ENCODE results near the gene IFIT2.

GRCh38 chr10:89296220-89296648 is 5.6 kb upstream of the IFIT2 start:
- TF ChIP-seq CTCF (IDR thresholded peaks at IDR 0.05) (no peak), POLR2A (IDR thresholded peaks at IDR 0.05) (no peak)
